HCEC 1CT (cell line): ENCODE results near the gene SOX5.

Experiments used
- DNase-seq: peaks from one replicate; pipeline ENCODE4 v3.0.0-alpha.2; 2017

The SOX5 gene

DNA sequence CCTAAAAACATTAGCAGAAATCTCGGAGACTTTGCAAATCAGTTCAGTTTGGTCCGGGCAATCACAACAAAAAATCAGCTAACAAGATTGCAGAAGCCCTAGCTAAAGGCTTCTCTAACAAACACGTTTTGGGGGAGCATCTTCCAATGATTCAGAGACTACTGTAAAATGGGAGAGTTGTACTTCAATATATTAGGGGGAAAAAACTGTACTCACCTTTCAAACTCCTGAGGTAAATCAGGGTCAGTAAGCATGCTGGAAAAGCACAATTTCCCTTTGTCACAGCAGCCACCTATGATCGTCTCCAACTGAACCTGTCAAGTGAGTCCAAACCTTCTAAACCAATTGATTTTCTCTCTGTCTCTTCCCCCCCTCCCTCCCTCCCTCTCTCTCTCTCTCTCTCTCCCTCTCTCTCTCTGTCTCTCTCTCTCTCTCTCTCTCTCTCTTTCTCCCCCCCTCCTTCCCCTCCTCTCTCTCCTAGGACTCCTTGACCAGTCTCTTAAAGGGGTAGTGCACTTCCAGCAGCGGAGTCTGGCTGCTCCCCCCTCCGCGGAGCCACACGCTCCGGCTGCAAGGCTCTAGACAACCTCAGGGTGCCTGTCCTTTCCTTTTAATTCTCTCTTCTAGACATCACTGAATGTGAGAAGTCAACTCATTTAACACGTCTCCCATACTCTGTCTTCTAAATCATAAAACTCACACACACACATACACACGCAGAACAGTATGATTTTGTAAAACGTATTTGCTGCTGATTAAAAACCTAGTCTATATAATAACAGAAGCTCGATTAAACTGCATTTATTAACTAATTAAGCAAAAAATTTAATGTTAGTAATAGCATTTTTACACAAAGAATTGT is at the start of gene SOX5:
SOX5 (minus strand) TSS at position 323 of the 862 bp plus-strand sequence; CDS start at position 254, 69 bp downstream.
- DNase-seq = peak; percentile 79

DNA sequence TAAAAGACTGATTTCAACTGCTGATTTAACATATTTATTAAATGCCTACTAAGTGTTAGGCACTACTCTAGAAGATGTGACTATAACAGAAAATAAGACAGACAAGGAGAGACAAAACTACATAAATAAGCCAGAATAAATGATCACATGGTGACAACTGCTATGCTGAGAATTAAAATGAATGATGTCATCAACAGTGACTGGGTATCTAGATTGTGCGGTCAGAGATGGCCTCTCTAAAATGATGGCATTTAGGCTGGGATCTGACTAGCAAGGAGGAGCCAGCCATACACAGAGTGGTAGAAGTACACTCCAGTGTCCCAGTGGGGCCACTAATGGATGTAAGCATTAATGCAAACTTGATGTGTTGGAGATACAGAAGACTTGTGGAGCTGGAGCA is 37.6 kb upstream of the SOX5 start:
- DNase-seq = no peak

DNA sequence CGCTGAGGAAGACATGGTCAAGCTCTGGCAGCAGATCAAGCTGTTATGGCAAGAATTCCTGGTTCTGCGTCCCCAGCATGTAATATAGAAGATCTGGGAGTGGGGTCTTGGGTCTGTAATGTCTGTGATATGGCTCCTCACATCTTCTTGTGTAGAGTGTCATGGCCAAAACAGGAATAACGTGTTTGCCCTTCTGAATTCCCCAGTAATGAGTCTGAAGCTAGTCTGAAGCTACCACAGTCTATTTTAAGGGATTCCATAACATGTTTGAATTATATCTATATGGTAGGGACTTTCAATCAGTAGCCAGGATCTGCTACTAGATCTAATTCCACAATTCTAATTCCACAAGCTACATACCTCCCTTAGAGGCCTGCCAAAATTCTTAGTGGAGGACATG is 31.4 kb upstream of the SOX5 start:
- no peak for DNase-seq

DNA sequence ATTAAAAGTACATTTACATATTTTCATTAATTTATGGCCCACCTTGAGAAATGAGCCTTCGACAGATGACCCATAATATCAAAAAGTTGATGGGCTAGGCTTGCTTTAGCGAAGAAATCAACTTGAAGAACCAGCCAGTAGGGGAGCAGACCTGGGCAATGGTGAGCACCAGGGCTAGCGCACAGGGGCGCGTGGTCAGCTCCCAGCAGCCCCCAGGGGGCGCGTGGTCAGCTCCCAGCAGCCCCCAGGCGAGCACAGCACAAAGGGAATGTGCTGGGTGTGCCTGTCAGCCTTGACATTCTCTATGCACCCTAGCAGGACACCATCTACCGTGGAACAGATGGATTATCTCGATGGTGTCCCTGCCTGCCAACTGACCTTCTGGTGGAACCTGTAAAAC is 15.3 kb upstream of the SOX5 start:
- no peak for DNase-seq

DNA sequence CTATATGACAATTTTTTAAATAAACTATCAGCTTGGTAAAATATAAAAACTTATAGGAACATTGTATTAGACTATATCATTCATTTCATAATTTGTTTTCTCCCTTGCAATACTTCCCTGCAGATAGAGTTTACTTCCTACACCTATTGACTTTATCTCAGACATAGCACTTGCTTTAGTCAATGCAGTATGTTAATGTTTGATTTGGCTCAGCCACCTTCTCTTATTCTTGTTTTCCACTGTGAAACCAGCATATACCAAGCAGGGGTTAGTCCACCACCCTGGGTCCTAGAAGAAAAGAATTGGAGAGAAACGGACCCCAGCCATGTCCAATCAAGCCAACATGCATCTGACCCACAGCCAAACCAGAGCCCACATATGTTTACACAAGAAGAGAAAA is 10.4 kb upstream of the SOX5 start:
- no peak for DNase-seq

DNA sequence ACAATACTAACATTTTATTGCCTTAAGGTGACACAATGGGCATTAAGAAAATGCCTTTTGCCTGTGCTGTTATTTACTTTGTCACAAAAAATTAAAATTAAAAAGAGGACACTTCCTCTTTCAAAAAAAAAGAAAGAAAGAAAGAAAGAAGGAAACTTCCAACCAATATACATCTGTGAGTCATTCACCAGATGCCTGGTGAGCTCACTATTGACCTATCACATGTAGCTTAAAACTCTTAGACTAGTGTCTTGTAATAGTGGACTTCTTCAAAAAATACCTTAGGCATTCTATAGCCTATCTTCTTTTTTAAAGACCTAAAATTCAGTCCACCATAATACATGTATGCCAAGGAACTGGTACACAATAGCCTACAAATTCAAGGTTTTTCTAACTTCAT is 4.9 kb upstream of the SOX5 start:
- peak; percentile 65 for DNase-seq

DNA sequence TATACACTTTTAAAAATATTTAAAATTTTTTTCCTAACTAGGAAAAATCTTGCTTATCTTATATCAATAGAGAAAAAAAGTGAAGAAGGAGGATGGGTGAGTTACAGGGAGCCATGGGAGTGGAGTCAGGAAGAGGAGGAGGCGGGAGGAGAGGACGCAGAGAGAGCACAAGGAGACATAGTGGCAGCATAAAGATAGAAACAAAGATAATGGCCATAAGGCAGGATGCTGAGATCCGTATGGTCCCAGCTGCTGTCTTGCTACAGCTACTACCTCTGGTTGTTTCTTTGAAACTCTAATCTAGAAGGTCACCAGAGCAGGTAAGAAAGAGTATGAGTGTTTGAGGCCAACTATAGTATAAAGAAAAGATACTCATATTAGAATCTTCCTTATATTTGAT is 2.6 kb upstream of the SOX5 start:
- no peak for DNase-seq

DNA sequence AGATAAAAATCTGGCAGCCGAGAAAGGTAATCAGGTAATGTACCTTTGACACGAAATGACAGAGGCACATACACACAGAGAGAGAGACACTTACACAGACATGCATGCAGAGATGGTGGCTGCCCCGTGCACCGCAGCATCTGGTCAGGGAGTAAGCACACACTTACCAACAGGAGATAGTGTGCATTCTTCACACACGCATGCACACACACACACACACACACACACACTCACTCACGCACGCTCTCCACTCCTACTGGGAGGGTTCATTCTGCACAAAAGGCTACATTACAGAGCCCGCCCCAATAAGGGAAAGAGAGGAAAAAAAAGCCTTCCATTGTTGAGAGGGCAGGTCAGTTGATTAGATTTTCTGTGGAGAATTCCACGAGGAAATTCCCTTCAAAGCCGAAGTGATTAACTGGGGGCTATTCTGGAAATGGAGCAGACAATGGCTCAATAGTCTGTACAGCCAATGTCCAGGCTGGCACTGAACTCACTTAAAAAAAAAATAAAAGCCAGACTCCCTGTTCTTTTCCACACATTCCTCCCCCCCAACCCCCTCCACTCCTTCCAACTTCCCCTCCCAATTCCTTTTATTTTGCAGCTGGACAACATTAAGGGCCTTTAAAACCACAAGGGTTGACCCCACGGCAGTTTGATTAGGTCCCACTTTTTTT is 1.4 kb upstream of the SOX5 start:
- peak; percentile 3 for DNase-seq

DNA sequence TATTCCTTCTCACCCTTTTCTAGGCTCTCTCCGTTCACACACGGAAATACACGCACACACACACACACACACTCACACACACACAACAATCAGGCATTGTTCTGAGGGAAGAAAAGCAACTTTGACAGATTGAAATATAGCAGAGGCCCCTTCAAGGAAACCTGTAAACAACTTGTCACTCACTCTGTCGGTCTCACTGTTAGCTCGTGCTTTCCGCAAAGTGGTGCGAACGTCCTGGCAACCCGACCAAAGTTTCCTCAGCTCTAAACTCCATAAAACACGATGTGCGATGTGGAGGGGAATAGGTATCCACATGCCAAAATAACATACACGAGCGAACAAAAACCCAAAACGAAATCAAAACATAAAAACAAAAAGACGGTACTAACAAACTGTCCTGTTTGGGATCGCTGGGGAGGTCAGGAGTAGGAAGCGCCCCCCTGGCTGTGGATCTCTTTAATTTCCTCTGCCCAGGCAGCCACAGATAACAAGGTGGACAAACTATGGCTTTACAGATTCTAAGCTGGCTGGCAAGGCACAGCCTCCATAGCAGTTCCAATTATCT is 822 bp upstream of the SOX5 start:
- peak; percentile 26 for DNase-seq

DNA sequence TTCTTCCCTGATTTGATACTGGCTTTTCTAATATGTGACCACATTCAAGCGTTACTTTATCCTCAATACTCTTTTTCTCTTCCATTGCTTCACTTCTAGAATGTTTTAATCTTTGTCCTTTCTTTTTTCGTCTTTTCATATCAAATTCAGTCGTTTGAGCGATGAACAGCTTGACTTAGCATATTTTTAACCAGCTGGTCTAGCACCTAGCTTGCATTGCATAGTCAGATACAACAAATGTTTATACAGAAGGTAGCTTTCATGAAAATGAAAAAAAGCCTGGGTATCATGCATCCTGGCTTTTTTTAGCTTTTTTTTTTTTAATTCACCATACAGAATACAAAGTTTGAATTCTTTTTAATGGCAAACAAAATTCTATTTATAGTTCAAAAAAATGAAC is 1.2 kb downstream of the SOX5 start:
- DNase-seq = no peak

DNA sequence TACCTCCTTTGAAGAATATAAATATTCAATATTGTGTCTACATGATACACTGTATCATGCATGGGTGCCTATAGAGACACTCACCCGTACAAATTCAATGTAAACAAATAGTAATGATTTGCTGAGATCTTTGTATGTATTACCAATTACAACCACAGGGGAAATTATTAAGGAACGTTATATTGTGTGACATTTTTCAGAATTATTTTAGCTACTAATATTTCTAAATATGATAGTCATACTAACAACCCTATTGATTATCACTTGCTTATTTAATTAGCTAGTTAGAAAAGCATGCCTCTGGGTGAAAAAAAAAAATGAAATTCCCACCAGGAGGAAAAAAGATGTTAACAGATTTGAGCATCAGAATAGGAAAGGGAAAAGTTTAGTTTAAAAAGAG is 2.1 kb downstream of the SOX5 start:
- no peak for DNase-seq

DNA sequence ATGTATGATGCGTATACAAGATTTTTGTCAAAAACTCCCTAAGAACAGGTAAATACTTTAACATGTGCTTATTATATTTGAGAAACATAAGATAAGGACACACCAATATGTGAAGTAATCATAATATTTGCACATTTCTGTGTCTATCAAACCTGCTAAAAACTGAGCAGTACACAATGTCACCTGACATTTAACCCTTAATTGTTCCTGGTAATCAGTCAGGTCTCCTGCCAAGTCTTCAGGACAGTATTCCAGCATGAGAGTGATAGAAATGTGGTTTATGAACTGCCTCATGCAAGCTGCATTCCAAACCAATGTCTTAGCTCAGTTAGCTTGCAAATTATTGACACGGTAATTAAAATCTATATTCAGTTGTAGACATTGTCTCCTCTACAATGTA is 4.2 kb downstream of the SOX5 start:
- no peak for DNase-seq

DNA sequence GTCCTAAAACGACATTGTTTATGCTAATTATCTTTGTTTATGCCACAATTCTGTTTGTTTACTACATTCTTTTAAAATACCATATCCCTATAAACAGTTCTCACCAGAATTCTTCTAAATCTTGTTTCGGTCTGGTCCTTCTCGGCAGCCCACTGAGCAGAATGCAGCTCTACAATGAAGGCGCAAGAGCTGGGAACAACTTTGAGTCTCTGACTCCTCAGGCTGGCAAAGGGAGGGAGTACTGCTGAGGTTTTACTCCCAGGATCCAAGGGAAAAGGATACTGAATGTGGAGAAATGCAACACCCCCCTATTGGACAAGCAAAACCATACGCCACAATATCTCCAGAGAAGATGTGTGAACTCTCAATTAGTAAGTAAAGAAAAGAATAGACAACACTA is 5.4 kb downstream of the SOX5 start:
- no peak for DNase-seq

DNA sequence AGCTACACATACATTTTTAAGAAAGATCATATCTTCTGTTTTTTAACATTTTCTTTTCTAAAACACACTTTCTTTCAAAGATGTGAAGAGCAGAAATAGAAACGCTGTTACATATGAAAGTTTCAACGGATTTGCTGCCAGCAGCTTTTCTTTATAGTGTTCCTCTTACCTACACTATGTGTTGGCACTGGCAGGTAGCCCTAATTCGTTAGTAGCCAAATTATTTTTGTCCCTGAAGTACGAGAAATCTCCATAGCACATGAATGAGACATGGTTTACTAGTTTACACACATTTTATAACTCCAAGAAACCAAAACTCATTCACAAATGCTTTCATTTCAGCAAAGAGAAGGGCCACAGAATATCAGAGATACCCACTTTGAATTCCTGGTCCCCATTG is 6.6 kb downstream of the SOX5 start:
- DNase-seq = no peak

DNA sequence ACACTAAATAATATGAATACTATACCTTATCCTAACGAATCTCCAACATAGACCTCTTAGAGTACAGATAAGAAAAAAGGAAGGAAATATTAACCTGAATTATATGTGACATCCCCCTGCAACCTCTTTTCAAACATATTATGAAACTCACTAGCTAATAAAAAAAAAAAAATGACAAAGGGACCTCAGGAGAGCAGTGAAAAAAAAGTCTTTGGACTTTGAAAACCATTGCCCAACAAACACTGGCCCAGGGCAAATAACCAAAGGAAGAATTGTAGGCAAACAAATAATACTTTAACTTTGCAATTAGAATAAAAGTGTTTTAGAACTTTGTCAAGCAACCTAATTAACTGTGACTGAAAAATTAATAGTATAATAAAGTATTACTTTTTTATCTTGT is 7.7 kb downstream of the SOX5 start:
- no peak for DNase-seq

DNA sequence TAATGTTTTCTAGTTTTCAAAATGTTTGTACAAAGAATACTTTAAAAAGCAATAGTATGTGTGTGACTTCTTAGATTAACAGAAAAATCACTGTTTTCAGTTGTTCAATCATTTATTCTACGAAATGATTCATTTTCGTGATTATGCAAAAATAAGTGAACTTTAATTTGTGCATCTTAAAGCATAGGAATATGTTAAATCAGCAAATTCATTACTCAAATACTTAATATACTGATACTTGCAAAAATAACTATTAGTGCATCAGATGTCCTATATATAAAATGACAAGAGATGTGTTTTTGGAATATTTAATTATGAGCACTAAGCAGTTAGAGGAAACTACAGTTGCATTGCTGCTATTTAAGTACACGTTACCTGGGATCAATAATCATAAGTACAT is 11.0 kb downstream of the SOX5 start:
- DNase-seq = no peak

DNA sequence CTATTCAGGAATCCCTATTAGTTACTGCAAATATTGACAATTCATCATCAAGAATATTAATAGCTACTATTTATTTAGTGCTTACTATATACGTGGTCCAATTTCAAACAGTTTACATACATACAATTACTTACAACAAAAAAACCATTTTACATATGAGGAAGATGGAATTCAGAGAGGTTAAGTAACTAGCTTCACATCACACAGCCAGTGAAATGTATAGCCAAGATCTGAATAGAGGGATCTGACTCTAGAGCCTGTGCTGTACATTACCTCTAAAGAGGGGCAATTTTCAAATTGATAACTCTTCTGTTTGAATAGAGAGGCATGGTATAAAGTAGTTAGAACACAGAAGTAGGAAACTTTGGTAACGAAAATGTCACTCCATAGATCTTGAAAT is 18.3 kb downstream of the SOX5 start:
- no peak for DNase-seq

DNA sequence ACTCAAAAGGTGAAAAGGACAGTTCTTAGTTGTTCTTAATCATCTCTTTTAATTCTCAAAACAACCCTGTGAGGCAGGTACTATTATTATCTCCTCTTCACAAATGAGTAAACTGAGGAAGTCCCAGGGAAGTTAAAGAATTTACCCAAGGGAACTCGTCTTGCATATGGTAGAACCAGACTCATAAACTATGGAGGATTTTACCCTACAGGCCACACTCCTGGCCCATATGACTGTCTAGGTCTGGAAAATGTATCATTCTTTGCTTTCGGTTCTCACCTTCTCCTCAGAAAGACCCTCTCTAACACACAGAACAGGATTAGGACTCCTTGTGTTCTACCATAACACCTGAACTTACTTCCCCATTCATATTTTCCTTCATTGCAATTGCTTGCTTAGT is 18.9 kb downstream of the SOX5 start:
- DNase-seq = no peak

DNA sequence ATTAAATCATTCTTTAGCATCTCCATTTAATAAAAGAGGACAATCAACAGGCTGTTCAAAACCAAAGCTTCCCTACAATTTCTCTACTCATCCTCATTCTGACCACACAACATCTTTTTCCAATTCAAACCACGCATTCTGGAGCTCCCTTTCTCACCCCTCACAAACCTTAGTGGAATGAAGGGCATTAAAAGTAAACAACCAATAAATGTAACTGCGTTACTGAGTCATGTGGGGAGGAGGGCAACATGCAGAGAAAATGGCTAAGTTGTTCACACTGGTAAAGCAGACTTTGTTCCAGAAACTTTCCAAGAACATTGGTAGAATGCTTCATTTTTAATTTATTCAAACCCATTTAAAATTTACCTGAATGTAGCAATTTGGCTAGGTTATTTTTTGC is 19.6 kb downstream of the SOX5 start:
- DNase-seq = no peak

DNA sequence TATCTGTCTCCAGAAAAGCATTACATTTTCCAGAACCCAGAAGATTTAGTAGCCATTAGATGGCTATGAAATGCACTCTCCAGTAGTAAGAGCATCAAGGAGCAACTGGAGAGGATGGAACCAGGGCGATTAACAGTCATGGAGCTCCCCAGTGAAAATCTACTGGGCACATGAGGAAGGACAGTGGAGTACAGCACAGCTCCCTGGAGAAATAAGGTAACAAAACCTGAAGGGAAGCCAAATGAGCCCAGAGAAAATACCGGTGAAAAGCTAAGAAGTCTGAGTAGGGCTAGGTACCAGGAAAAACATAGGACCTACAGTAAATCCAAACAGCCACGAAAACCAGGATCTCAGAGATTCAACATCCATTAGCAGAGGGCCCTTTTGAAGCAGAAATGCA is 21.6 kb downstream of the SOX5 start:
- DNase-seq = no peak

DNA sequence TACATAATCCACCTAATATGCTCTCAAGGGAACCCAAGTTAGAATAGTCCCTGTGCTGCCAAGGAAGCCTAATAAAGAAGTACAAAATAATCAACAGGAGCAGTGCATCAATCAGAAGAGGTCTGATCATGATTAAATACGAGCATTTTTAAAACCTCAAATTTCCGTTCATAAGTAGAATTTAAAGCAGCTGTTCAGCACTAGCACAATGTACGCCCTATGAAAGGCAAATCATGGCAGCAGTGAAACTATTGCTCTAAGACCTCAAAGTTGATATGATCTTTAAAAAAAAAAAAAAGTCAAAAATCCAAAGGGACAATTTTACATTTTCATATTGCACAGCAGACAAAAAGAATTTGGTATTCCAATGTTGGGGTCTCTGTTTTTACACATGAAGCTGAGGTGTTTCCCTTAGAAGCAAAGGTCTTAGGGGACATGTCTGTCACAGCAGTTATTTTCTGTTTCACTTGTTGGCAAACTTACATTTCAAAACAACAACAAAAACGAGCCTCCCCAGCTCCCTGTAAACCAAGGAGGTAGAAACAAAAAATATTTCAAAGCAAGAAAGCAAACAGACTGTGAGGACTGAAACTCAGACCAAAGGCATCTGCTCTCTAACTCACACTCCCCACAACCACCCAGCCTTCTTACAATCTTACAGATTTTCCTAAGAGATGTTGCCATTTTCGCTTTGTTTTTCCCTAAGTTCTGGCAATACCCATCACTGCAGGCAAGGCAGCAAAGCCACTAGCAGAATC is 28.2 kb downstream of the SOX5 start:
- DNase-seq = no peak

DNA sequence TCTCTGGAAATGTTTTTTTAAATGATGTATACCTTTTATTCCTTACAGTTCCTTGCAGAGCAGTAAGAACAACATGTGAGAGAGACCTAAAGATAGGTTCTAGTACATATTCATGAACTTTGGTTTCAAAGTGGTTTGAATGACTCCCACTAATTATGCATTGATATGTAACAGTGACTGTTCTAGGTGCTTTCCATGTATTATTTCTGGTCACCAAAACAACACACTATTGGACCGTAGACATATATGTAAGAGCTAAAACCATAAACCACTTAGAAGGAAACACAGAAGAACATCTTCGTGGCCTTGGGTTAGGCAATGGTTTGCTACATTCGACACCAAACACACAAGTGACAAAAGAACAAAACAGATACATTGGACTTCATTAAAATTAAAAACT is 37.9 kb downstream of the SOX5 start:
- no peak for DNase-seq

DNA sequence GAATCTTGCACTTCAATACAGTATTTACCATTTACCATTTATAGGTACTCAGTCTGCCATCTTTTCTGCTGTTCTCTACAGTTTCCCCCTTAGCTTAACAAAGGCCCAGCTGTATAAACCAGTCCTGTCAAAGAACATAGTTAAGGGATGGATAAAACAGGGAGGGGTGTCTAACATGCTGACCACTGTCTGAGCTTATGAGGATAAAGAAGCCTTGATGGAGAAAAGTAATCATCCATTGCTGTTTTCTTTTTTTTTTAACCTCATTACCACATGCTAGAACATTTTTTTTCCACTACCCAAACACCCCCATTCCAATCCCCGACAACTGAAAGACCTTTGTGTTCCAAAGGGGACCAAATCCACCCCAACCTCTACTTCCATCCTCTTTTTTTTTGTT is 39.9 kb downstream of the SOX5 start:
- DNase-seq = no peak

DNA sequence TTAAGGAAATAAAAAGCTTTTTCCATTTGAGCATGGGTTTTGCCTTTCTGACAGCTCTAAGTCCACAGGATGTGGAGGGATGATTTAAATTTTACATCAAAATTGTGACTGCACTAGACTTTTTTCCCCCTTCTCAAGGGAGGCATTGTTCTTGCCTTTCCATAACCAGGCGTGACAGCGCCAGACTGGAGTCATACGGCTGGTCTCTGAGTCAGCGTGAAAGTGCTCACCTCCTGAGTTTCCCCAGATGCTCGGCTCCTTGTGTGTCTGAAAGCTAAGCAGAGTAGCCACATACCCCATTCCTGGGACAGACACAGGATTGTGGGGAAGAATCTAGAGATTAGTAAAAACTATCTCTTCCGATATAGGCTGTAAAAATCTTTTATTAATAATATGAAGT is 43.1 kb downstream of the SOX5 start:
- DNase-seq = no peak
